LNCAP (cell line): Measurements from ENCODE around the gene ZNF524.

Source experiments
- TF ChIP-seq, protein P1 (sequence below): fragments of 450-650 bp; IDR thresholded peaks from 2 replicates; pipeline ENCODE4 v1.5.1; 2017; ENCODE audit warnings: mild to moderate bottlenecking

The ZNF524 gene

DNA sequence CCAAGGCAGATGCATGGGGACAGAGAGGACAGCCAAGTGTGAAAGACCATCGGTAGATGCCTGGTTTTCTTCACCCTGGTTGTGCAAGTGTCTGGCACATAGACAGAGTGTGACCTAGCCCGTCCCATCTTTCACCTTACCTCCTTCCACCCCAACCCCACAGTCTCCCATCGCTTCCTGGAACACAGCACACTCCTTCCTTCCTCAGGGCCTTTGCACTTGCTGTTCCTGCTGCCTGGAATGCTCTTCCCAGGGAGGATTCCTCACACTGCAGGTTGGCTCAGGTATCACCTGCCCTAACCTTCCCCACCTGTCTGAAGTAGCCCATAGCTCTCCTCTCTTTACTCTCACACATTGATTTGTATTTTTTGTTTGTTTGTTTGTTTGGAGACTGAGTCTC is 3.8 kb upstream of the ZNF524 start:
- TF ChIP-seq, protein P1, sequence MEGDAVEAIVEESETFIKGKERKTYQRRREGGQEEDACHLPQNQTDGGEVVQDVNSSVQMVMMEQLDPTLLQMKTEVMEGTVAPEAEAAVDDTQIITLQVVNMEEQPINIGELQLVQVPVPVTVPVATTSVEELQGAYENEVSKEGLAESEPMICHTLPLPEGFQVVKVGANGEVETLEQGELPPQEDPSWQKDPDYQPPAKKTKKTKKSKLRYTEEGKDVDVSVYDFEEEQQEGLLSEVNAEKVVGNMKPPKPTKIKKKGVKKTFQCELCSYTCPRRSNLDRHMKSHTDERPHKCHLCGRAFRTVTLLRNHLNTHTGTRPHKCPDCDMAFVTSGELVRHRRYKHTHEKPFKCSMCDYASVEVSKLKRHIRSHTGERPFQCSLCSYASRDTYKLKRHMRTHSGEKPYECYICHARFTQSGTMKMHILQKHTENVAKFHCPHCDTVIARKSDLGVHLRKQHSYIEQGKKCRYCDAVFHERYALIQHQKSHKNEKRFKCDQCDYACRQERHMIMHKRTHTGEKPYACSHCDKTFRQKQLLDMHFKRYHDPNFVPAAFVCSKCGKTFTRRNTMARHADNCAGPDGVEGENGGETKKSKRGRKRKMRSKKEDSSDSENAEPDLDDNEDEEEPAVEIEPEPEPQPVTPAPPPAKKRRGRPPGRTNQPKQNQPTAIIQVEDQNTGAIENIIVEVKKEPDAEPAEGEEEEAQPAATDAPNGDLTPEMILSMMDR = no peak

DNA sequence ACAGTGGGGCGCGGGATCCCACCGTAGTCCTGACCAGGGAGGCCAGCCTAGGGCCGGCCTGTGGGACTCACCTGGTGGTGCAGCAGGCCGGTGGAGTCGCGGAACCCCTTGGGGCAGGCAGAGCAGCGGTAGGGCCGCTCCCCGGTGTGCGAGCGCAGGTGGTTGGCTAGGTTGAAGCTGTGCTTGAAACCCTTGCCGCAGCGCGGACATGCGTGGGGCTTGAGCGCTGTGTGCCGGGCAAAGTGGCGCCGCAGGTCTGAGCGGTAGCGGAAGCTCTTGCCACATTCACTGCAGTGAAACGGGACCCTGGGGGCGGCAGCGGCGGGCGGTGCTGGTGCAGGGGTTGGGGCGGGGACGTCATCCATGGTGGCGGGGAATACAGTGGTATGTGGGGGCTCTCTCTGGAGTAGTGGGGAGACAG is 2.6 kb upstream of the ZNF524 start:
- TF ChIP-seq, protein P1 = no peak

DNA sequence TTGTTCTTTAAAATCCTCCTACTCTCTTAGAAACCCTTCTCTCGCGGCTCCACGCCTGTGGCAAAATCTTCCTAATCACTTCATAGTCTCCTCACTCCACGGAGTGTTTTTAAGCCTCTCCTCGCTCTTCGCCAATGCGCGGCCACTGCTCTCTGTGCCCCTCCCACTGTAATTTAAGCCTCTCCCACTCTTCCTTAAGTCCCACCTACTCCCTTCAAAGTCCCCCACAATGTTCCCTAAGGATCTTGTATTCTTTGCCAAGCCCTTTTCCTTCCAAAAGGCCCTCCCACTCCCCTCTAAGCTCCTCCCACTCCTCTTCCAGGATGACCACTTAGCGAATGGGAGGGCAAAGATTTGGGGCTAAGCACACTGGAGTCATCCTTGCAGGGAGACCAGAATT is 2.1 kb upstream of the ZNF524 start:
- TF ChIP-seq, protein P1 = no peak

DNA sequence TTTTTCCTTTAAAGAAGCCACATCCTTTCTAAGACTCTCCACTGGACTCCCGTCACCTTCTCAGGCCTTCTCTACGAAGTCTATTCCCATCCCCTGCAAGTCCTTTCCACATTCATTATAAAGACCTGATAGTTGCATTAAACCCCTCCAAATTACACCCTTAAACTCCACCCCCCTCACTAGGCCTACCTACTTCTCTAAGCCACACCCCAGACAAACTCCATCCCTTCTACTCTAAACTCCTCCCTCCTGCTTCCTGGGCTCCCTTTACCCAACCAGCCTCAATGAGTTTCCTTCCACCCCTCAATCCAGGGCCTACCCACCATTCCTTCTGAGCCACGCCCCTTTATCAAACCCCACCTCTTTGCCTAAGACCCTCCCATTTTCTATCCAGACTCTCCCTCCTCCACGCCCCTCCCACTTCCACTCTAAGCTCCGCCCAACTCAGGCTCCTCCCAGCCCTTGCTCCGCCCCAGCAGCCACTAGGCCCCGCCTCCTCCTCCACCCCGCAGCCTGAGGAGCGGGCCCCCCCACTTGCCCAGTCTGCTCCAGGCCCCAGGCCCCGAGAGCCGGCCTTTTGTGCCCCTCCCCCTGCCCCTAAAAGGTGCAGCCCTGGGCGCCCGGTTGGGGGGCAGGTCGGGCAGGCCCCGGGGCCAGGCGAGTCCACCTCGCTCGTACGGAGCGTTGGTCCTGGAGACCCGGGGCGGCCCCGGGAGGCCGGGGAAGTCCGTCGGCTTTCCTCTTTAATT is 1.2 kb upstream of the ZNF524 start:
- TF ChIP-seq, protein P1 = no peak

DNA sequence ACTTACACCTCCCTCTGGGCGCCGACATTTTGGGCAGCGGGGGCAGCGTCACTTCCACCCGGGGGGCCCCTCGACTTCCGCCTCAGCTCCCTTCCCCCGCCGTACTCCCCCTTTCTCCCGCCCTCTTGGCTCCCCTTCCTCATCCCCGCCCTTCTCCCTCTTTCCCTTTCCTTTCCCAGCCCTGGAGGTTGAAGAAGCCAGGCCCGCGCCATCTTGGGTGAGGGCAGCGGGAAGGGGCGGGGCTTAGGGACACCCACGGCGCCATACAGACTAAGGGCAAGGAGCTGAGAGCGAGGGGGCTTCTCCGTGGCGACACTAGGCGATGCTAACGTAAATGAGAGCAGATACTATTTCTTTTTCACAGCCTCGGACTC is 633 bp upstream of the ZNF524 start, which contains the start of gene FIZ1:
FIZ1 (minus strand) TSS at position 50 of the 374 bp plus-strand sequence. CDS start 1,652 bp downstream, outside the sequence.
- TF ChIP-seq, protein P1 = no peak

DNA sequence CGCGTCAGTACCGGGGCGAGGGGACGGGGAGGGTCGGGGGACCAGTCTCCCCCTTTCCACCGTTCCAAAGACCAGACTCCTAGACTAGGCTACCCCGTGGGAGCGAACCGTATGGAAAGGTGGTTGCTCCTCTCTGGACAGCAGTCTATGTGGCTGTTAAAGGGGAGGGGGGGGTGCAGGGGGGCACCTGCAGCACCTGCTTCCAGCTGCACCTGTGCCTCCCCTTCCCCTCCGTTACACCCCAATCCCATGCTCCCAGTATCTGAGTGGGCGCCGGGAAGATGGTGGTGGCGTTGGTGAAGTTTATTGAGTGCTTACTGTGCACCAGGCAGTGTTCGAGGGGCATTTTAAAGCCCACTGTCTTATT is 557 bp downstream of the ZNF524 start:
- TF ChIP-seq, protein P1 = no peak

DNA sequence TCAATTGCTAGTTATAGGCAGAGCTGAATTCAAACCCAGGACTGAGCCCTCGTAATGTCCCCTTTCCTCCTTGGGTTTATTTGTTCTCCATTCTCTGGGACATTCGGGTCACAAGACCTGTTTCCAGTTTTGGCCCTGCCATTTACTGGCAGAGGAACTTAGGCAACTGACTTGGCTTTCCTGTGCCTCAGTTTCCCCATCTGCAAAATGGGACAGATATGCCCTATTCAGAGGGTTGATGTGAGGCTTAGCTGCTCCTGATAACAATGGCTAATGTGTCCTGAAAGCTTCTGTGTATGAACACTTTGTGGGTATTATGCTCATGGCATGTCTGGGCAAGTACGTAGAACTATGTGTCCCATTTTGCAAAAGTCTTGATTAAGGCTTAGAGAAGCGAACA is 996 bp downstream of the ZNF524 start:
- TF ChIP-seq, protein P1 = no peak
